Endometrial microvascular endothelial cells (primary cell): ENCODE results near the gene FANCF. TPM values are rescaled to one million over a fixed set of nuclear protein-coding genes. Genes with fewer than 3 reads are reported as not detected.
"Not testable (repeated sequence)": the region's sequence is repeated elsewhere in the genome, so short reads cannot be mapped to it uniquely, and the experiment has no call there.

Experiments used
- in situ Hi-C: cut with HindIII; loops from 2 replicates; pipeline ENCODE4 v1.10.0; 2017; ENCODE audit warnings: low sequenced_read_pairs, low pct_unique_long_range_greater_than_20kb; ENCODE audit errors: inconsistent ontology term
- total RNA-seq: library from RNA; depleted of rRNA; stranded (reverse); fragments of >200 nt; gene quantifications from one replicate; pipeline ENCODE4 v1.2.3, GENCODE V29; 2015; ENCODE audit errors: inconsistent ontology term

The FANCF gene, protein sequence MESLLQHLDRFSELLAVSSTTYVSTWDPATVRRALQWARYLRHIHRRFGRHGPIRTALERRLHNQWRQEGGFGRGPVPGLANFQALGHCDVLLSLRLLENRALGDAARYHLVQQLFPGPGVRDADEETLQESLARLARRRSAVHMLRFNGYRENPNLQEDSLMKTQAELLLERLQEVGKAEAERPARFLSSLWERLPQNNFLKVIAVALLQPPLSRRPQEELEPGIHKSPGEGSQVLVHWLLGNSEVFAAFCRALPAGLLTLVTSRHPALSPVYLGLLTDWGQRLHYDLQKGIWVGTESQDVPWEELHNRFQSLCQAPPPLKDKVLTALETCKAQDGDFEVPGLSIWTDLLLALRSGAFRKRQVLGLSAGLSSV
- total RNA-seq = 14.3 TPM

DNA sequence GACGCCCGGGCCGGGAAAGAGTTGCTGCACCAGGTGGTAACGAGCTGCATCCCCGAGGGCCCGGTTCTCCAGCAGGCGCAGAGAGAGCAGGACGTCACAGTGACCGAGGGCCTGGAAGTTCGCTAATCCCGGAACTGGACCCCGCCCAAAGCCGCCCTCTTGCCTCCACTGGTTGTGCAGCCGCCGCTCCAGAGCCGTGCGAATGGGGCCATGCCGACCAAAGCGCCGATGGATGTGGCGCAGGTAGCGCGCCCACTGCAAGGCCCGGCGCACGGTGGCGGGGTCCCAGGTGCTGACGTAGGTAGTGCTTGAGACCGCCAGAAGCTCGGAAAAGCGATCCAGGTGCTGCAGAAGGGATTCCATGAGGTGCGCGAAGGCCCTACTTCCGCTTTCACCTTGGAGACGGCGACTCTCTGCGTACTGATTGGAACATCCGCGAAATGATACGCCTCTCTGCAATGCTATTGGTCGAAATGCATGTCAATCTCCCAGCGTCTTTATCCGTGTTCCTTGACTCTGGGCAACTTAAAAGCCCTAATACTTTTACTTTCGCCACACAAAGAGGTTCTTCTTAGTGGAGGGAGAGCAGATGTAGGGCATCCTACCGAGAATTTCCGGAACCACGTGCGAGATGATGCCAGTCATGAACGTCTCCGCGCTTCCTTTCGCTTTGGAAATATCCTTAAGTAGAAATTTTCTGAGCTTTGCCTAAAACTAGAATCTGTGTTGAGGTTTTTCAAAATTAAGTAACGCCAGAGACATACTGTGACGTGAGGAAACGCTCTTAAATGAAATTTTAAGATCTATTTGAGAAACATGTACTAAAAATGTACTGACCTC lies at the start of gene FANCF:
FANCF (minus strand) TSS at position 376 of the 840 bp plus-strand sequence; CDS start at position 363, 13 bp downstream.
- in situ Hi-C loops = no loop called here

DNA sequence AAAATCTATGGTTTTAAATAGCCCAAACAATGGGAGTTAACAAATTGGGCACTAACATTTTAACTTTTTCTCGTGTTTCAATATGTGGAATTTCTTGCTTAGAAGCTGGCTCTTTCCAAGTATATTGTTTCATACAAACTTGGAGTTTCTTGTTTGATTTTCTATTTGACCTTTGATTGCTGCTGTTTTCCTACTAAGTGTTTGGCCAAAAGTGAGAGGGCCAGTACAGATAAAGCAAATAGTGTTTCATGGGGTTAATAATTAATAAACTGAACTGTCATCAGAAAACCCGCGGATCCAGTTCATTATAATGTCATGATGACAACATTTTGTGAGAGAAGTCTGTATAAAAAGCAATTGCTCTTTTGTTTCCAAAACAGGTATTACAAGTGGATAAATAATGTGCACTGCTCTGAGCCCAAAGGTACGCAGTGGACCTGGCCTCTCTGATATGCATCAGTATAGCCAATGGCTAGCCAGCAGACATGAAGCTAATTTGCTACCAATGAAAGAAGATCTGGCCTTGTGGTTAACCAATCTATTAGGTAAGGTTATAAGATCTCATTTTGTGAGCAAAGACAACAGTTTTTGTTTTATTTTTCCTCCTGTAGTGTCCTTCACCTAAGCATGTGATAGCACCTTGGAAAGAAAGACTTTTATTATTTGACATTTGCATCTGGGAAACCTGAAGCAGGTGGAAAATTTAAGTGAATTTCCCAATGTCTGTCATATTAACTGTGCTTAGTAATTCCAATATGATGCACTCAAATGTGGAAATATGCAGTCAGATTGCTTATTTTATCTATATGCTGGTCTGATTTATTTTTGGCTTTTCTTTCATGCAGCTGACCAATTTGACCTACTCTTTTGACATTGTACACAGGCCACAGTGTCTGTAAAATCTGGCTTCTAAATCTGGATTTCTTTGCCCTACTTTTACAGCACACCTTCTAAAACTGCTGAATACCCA lies 49.1 kb upstream of the FANCF start:
- in situ Hi-C loops = no loop called here

DNA sequence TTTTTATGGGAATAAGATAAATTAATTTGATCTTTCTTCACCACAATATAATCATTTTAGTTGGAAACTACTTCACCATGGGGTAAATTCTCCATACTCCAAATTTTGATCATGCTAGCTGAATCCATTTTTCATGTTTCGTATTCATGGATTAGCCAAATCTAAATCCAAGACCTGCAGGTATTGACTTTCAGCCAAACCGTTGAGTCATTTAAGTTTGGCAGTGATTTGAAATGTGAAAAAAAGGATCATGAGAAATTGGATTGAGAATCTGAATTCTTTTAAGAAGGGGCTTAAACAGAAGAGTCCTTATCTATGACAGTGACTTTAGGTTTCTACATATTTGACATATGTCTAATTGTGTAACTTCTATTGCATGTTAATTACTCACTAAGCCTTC lies 46.1 kb upstream of the FANCF start:
- in situ Hi-C loops = no loop called here

DNA sequence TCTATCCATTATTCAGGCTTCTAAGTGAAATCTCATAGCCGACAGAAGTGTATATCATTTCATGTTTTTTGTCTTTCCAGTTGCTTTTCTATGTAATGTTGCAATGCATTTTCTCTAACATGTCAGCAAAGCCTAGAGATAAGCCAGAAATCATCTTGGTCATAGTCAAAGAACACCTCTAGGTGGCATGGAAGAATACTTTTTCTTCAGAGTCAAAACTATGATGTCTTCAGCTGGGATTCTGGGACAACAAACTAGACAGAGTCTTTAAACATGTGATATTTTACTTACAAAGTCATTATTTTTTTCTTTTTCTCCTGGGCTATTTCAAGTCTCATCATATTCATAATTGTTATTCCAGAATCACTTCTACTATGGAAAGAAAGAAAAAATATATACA lies 45.2 kb upstream of the FANCF start:
- in situ Hi-C loops = no loop called here

DNA sequence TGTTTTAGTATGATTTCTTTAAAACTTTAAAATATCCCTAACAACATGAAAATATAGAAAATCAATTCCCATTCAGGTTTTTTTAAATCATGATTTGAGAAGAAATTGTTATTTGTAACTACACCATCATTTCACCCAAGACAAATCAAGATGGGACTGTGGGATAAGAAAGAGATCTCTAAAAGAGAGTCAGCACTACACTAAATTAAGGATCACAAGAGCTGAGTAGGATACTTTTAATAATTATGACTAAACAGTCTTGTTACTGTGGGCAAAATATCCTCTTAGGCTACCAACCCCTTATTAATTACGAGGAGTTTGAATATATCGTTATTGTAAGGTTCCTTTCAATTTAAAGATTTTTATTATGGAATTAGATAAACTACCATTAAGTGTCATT lies 43.7 kb upstream of the FANCF start:
- in situ Hi-C loops = no loop called here

DNA sequence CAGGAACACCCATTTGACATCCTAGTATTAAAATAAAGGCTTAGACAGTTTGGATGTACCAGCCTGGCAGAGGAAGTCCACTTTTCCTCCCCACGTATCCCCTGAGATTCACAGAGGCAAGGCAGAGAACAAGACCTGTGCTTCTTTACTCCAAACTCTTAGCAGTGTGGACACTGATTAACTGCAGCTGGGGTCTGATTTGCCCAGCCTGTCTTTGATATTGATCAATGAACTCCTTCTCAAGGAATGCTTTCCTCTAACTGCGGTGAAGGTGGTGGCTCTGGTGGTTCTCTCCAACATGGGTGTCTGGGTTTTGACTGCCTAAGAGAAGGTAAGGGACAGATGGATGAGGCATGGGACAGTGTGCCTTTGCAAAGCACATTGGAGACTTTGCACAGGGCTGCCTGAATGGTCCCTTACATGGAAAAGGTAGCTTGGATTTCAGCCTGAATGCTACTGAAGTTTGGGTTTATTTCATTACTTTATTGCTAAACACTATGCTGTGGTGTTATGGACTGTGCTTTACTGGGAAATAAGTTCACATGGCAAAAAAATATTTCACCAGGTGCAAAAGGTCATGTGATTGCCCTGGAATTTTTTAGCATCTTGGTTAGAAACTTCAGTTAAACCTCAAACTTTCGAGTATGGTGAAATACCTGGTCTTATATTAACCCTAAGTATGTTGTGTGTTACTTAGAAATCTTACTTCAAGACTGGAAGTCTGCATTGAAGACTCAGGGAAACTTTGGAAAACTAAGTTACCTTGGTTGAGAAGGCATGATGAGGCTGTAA lies 42.6 kb upstream of the FANCF start:
- in situ Hi-C loops = no loop called here

DNA sequence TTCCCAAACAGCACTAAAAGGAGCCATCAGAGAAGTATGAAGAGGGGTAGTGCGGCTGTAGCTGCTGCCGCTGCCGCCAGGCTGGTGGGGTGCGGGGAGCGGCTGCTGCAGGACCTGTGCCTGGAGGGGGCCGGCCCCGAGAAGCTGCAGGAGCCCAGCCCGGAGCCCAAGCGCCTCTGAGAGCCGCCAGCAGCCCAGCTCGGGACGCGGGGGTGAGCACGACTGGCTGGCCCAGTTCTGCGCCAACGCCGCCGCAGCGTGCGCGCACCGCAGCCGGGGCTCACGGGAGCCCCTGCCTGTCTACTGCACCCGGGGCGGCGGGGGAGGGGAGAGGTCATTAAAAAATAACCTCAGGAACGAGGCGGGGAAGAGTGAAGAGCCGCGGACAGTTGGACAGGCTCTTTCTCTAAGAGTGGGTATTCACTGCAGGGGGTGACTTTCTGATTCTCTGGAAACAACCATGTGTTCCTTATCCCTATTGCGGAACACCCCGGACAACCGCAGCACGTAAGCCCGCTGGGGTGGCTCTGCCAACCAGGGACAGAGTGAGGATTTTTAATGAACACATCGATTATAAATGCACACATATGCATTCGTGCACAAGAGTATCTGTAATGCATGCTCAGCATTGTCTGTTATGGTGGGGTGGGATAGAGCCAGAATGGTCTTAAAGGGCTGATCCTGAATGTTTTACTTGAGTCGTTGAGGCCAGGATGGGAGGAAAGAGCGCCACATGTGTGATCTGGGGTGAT lies 41.2 kb upstream of the FANCF start:
- in situ Hi-C loops = no loop called here

DNA sequence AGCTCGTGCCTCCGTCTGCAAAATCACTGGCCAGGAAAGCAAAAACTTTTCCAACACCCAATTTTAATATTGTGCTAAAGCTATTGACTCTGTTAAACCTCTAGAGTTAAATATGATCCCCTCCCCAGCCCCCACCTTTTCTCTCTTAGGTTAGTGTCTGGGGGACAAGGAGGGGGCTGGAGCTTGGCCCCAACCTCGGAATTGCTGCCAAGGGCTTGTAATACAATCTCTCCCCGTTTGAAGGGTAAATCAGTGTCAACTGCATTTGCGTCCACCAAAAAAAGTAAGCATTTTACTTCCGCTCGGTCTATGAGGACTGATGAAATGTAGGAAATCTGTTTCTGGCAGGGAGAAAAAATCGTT lies 40.7 kb upstream of the FANCF start, which contains the start of gene GAS2:
GAS2 (plus strand) TSS at position 287 of the 363 bp plus-strand sequence. CDS start 8,259 bp downstream, outside the sequence.
- in situ Hi-C loops = no loop called here

DNA sequence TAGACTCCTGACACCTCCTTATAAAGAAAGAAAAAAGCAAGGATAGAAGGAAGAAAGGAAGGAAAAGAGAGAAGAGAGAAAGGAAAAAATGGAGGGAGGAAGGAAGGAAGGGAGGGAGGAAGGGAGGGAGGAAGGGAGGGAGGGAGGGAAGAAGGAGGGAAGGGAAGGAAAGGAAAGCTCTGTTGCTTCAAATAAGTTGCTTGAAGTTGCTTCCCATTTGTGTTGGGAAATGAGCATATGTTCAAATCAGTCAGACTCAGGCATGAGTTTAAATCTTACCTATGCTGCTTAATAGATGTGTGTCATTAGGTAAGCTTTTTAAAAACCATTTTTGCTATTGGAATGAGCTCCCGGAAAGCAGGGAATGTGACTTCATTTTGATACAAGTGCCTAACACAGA lies 34.2 kb upstream of the FANCF start:
- in situ Hi-C loops = no loop called here

DNA sequence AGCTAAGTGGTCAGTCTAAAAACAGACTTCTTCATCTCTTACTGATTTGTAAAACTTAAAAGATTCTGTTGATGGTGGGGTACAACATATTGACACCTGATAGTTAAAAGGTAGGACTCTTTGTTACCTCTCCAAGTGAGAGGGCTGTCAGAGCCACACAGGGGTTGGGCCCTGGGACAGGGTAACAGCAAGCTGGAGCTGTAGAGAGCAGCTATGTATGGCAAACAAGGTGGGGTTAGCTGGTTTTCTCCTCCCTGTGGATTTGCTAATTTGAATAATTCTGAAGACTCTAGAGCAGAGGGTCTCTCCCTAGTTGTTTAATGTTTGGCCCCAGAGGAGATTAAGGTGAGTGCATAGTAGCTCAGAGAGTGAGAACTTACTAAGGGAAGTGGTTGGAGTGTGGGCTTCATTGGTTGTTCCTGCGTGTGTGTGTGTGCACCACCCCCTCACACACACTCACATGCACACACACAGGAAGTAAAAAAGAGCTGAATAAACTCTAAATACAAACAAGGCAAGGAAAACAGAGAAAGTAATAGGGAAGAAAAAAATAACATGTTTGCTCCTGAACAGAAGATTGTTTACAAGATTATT lies 31.6 kb upstream of the FANCF start:
- in situ Hi-C loops = no loop called here

DNA sequence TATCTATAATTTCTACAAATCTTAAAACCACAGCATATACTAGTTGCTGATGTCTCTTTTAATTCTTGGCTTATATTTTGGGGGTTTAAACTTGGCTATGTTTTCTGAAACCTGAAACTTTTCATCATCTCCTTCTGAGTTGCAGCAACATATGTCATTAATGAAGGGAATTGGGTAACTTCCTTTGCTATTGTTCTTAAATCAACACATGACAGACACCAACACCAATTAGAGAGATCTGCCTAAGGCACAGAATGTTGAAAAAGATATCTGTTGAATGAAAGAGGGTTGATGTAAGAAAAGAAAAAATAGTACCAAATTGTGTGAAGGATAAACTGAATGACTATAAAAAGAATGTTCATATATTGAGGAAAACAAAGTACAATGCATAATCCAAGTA lies 30.5 kb upstream of the FANCF start:
- in situ Hi-C loops = no loop called here

DNA sequence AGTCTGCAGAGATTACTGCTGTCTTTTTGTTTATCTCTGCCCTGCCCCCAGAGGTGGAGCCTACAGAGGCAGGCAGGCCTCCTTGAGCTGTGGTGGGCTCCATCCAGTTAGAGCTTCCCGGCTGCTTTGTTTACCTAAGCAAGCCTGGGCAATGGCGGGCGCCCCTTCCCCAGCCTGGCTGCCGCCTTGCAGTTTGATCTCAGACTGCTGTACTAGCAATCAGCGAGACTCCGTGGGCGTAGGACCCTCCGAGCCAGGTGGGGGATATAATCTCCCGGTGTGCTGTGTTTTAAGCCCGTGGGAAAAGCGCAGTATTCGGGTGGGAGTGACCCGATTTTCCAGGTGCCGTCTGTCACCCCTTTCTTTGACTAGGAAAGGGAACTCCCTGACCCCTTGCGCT lies 26.7 kb upstream of the FANCF start:
- in situ Hi-C loops = not testable (repeated sequence)

DNA sequence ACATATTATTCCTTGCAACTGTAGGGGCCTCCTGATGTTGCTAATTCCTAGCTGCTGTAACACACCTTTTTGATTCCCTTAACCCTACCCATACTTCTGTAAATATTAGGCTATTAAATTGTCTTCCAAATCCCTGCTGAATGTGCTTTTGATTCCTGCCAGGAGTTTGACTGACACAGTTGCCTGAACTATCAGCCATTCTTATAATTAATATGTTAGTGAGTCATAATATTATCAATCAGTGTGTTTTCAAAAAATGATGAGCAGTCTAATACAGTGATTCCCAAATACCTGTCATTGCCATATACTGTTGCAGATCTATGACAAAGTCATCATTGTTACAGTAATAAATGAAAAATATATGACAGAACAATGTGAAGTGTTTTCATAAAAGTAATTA lies 15.9 kb upstream of the FANCF start:
- in situ Hi-C loops = no loop called here

DNA sequence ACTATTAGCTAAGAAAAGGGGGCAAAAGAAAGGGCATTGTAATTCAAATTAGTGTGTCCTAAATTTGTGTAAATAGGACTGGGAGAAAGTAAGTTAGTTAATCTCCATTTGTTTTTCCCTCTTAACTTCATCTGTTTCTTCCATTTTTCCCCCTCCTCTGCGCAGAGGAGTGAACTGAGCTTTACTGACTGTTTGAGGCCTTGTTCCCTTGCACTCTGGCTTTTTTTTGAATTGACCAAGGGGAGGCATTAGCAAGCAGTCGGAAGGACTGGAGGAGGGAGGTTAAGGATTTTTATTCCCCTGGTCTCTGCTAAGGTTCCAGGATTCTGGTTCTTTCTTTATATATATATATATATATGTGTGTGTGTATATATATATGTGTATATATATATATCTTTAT lies 15.2 kb upstream of the FANCF start:
- in situ Hi-C loops = no loop called here

DNA sequence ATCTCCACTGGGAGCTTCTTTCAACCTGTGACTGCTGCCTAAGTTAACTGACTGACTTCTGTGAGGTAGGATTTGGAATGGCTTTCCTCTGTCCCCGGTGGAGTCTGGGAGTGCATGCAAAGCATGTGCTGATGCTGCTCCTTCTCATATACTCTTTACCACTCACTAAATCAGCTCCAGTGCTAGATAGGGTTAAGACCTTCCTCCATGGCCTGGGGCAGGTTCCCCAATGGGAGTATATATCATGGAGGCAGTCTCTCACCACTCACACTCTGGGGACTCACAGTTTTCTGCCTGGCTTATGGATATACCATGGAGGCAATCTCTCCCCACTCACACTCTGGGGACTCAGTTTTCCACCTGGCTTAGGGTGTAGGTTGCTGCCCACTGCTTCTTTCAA lies 10.1 kb upstream of the FANCF start:
- in situ Hi-C loops = no loop called here

DNA sequence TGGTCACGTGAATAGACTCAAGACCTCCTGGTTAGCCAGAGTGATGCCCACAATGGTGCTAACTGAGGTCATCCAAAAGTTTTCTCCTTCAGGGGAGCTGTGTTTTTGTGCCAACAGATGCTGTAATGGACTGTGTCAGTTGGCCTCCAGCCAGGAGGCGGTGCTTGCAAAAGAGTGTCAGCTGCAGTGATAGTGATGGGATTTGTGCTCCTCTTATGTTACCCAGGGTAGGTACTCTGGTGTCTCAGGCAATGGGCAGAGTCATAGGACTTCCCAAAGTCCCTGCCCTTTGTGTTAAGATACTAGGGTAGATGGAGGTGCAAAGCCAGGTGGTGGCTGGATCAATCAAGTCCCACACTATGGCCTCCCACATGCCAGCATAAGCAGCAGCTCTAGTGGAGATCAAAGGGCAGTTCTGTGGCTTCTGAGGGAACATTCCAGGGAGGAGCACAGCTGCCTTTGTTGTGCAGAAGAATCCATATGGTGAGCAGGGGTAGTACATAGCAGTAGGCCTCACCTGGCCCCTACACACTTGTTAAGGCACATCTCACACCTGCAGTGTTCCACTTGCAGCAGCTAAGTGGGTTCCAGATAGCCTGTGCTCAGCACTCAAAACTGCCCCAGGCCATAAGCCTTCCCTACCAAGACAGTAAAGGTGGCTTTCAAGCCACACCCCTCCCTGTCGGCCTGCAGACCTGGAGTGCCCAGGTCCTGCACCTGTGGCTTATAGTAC lies 9.4 kb upstream of the FANCF start:
- in situ Hi-C loops = no loop called here
